ENCODE data around the gene NOL4L.

NOL4L gene

DNA sequence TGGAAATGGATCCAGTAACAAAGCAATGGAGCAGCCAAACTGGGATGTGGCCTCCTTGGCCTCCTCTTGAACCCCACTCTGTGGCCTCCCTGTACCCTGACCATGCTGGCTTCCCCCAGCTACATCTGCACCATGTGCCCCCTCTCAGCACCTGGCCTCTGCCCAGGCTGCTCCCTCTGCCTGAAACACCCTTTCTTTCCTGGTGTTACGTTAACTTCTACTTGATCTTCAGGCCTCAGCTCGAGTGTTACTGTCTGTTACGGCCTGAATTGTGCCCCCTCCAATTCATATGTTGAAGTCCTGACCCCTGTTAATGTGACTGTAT is 30.2 kb downstream of the NOL4L start:
- TF ChIP-seq, protein P1, sequence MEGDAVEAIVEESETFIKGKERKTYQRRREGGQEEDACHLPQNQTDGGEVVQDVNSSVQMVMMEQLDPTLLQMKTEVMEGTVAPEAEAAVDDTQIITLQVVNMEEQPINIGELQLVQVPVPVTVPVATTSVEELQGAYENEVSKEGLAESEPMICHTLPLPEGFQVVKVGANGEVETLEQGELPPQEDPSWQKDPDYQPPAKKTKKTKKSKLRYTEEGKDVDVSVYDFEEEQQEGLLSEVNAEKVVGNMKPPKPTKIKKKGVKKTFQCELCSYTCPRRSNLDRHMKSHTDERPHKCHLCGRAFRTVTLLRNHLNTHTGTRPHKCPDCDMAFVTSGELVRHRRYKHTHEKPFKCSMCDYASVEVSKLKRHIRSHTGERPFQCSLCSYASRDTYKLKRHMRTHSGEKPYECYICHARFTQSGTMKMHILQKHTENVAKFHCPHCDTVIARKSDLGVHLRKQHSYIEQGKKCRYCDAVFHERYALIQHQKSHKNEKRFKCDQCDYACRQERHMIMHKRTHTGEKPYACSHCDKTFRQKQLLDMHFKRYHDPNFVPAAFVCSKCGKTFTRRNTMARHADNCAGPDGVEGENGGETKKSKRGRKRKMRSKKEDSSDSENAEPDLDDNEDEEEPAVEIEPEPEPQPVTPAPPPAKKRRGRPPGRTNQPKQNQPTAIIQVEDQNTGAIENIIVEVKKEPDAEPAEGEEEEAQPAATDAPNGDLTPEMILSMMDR (conservative IDR thresholded peaks at IDR 0.05; ENCODE audit: low read depth, low read length): no peak
- no peak overlapping the region for H3K4me3 ChIP-seq (ENCODE audit: low read length)
- DNase-seq (ENCODE audit: low read depth): no peak

- TF ChIP-seq, protein P1 (conservative IDR thresholded peaks at IDR 0.05; ENCODE audit: low read depth, low read length): no peak
- H3K4me3 ChIP-seq (ENCODE audit: low read length): no peak overlapping the region
- no peak for DNase-seq (ENCODE audit: low read depth)
Measured at GRCh38 chr20:32553618-32554017, 31.5 kb downstream of the NOL4L start.

DNA sequence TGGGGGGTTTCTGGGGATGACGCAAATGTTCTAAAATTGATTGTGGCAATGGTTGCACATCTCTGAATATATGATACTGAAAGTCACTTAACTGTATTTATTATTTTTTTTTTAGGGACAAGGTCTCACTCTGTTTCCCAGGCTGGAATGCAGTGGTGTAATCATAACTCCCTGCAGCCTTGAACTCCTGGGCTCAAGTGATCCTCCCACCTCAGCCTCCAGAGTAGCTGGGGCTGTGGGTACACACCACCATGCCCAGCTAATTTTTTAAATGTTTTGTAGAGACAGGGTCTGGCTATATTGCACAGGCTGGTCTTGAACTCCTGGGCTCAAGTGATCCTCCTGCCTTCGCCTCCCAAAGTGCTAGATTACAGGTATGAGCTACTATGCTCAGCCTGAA is 33.4 kb downstream of the NOL4L start:
- TF ChIP-seq, protein P1 (conservative IDR thresholded peaks at IDR 0.05; ENCODE audit: low read depth, low read length): no peak
- no peak overlapping the region for H3K4me3 ChIP-seq (ENCODE audit: low read length)
- no peak for DNase-seq (ENCODE audit: low read depth)

DNA sequence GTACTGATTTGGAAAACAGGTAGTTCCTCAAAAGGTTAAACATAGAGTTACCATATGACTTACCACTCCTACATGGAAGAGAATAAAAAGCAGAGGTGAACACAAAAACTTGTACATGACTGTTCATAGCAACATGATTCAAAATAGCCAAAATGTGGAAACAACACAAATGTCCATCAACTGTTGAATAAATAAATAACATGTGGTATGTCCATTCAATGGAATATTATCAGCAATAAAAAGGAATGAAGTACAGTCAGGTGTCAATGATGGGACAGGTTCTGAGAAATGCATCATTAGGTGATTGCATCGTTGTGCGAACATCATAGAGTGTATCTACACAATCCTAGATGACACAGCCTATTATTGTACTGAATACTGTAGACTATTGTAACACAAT is 35.3 kb downstream of the NOL4L start:
- no peak overlapping the region for H3K4me3 ChIP-seq (ENCODE audit: low read length)
- TF ChIP-seq, protein P1 (conservative IDR thresholded peaks at IDR 0.05; ENCODE audit: low read depth, low read length): no peak
- DNase-seq (ENCODE audit: low read depth): no peak

GRCh38 chr20:32547753-32548034 is 37.4 kb downstream of the NOL4L start:
- H3K4me3 ChIP-seq (ENCODE audit: low read length): no peak overlapping the region
- no peak for DNase-seq (ENCODE audit: low read depth)
- TF ChIP-seq, protein P1 (conservative IDR thresholded peaks at IDR 0.05; ENCODE audit: low read depth, low read length): no peak

- TF ChIP-seq, protein P1 (conservative IDR thresholded peaks at IDR 0.05; ENCODE audit: low read depth, low read length): no peak
- no peak for DNase-seq (ENCODE audit: low read depth)
Measured at GRCh38 chr20:32546918-32547752, 38.0 kb downstream of the NOL4L start.

More at GRCh38 chr20:32546918-32547752, 38.0 kb downstream of the NOL4L start:
- H3K4me3 ChIP-seq (ENCODE audit: low read length): no peak overlapping the region
